Thyroid gland (tissue), 4 donors: ENCODE data around the gene SLC17A7.

Source experiments
- CTCF ChIP-seq, 6 experiments: fragments of 200-600 bp in 3 of 6; fragments of 450-650 bp in 3 of 6; sonication (generic) in 3 of 6; IDR thresholded peaks; one replicate each; pipeline ENCODE4 v1.5.1; 2016 to 2019; ENCODE audit warnings: antibody characterized with exemption in 6 of 6, mild to moderate bottlenecking in 2 of 6, inconsistent platforms in 1 of 6, moderate library complexity in 1 of 6
- POLR2A ChIP-seq, 2 donors: fragments of 450-650 bp; IDR thresholded peaks; one replicate each; pipeline ENCODE4 v1.6.1; 2017; ENCODE audit warnings: antibody characterized with exemption in 2 of 2, mild to moderate bottlenecking in 2 of 2, moderate library complexity in 1 of 2

- no peak for TF ChIP-seq CTCF (IDR thresholded peaks at IDR 0.05)
- no peak for TF ChIP-seq POLR2A (IDR thresholded peaks at IDR 0.05)
Observed at GRCh38 chr19:49425922-49426592, 15.3 kb downstream of the SLC17A7 start.
